Transverse colon (tissue), 4 donors: ENCODE data around the gene CGNL1. TPM values are rescaled to one million over a fixed set of nuclear protein-coding genes. Genes with fewer than 3 reads are reported as not detected.

Experiments
- DNase-seq: peaks from one replicate; pipeline ENCODE4 v3.0.0-alpha.2; 2019
- H3K27ac ChIP-seq, 4 donors: fragments of 200-600 bp; sonication (generic); 2 replicates each; pipeline ENCODE4 v1.5.1; 2016 to 2018; ENCODE audit warnings: inconsistent platforms in 4 of 4
- H3K27me3 ChIP-seq: fragments of 200-600 bp; sonication (generic); 2 replicates; pipeline ENCODE4 v1.5.1; 2017; ENCODE audit warnings: inconsistent platforms
- H3K36me3 ChIP-seq, 4 donors: fragments of 200-600 bp; sonication (generic); 2 replicates each; pipeline ENCODE4 v1.5.1; 2017 to 2019; ENCODE audit warnings: inconsistent platforms in 4 of 4
- H3K4me1 ChIP-seq, 4 donors: fragments of 200-600 bp; sonication (generic); 2 replicates each; pipeline ENCODE4 v1.5.1; 2017 to 2020; ENCODE audit warnings: inconsistent platforms in 4 of 4
- H3K4me3 ChIP-seq, 4 donors: fragments of 200-600 bp; sonication (generic); 1 replicate in 1 of 4; 2 replicates in 3 of 4; pipeline versions ENCODE4 v1.5.1 to v1.6.1; 2017 to 2019; ENCODE audit warnings: inconsistent platforms in 4 of 4
- H3K9me3 ChIP-seq, 2 donors: fragments of 200-600 bp; sonication (generic); 2 replicates each; pipeline ENCODE4 v1.5.1; 2017 to 2019; ENCODE audit warnings: inconsistent platforms in 2 of 2
- EP300 ChIP-seq: sonication (generic); formaldehyde crosslinking; IDR thresholded peaks from one replicate; pipeline ENCODE4 v1.6.1; 2017; ENCODE audit warnings: antibody characterized with exemption, low read depth
- POLR2A ChIP-seq: fragments of 450-650 bp; IDR thresholded peaks from one replicate; pipeline ENCODE4 v1.6.1; 2016; ENCODE audit warnings: antibody characterized with exemption, mild to moderate bottlenecking, moderate library complexity
- POLR2AphosphoS5 ChIP-seq, 3 donors: sonication (generic); formaldehyde crosslinking; IDR thresholded peaks; one replicate each; pipeline ENCODE4 v1.6.1; 2016; ENCODE audit warnings: antibody characterized with exemption in 3 of 3
- WGBS, 2 donors: methylation state at CpG; one replicate each; pipeline ENCODE4 v1.1.5; 2018; ENCODE audit warnings: low coverage in 1 of 2; 5-methylcytosine and 5-hydroxymethylcytosine counted together
- in situ Hi-C, 4 donors: fragments of 200-750 bp; cut with MboI; loops; one replicate each; pipeline versions ENCODE4 v1.15.0 to v1.15.1; 2017; ENCODE audit warnings: low sequenced_read_pairs in 3 of 4, low pct_ligation_motif_present in 1 of 4, low pct_unique_long_range_greater_than_20kb in 1 of 4
- intact Hi-C: fragments of 100-400 bp; cut with DNase I; formaldehyde crosslinking; loops from one replicate; pipeline ENCODE4 v1.15.1; 2023; ENCODE audit warnings: low total_unique reads
- total RNA-seq, 4 donors: library from RNA; depleted of rRNA; stranded (reverse); fragments of >200 nt; gene quantifications; one replicate each; pipeline ENCODE4 v1.1.0, GENCODE V29; 2016
- TF ChIP-seq, protein P1 (sequence below), 5 experiments: fragments of 200-600 bp in 3 of 5; fragments of 450-650 bp in 2 of 5; sonication (generic) in 3 of 5; IDR thresholded peaks; 1 replicate in 2 of 5; 2 replicates in 3 of 5; pipeline ENCODE4 v1.5.1; 2016 to 2017; ENCODE audit warnings: antibody characterized with exemption in 5 of 5, inconsistent platforms in 3 of 5, mild to moderate bottlenecking in 2 of 5, moderate library complexity in 1 of 5

CGNL1 gene
- total RNA-seq, 4 donors from 2014 or later, result 1.1 to 2.2 (median 1.8) TPM

DNA sequence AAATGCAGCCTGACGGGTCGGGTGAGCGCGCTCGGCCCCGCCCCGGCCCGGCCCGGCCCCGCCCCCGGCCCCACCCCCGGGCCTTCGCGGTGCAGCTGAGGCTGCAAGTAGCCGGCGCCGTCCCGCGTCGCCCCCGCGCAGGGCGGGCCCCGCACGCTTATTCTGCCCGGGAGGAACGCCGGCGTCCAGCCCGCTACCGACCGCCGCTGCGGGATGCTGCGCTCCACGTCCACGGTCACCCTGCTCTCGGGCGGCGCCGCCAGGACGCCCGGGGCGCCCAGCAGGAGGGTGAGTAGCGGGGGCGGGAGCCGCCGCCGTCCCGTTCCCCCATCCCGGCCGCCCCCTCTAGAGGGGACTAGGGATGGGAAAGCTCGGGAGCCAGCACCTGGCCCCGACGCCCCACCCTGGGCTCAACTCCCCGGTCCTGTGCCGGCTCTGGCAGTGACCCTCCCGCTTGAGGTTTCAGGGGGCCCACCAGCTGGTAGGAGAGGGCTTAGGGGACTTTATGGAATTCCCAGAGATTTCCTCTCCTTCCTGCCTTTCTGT lies 215.6 kb downstream of the CGNL1 start, which contains the start of gene MYZAP:
MYZAP (plus strand) TSS at position 83 of the 546 bp plus-strand sequence; CDS start at position 214, 131 bp downstream.
- Histone ChIP-seq H3K27ac (peak within 1 kb of the TSS; percentile 54 to 63 (median 58)), H3K4me3 (peak within 1 kb of the TSS; percentile 36 to 70 (median 48)), H3K4me1 (peaks cover 10 to 33% (median 18%) of the 10 kb centered on the region in 4 donors), H3K36me3 (no peaks in the 10 kb centered on the region), H3K9me3 (no peaks in the 10 kb centered on the region), H3K27me3 (no peaks in the 10 kb centered on the region)
- intact Hi-C loops (no loop called here), in situ Hi-C loops (no loop called here)
- WGBS, 2 donors, result 16% methylated on average over 12 of the region's 58 CpGs; no CpG with 5 or more reads in 1 of the 2 donors
- TF ChIP-seq, protein P1, sequence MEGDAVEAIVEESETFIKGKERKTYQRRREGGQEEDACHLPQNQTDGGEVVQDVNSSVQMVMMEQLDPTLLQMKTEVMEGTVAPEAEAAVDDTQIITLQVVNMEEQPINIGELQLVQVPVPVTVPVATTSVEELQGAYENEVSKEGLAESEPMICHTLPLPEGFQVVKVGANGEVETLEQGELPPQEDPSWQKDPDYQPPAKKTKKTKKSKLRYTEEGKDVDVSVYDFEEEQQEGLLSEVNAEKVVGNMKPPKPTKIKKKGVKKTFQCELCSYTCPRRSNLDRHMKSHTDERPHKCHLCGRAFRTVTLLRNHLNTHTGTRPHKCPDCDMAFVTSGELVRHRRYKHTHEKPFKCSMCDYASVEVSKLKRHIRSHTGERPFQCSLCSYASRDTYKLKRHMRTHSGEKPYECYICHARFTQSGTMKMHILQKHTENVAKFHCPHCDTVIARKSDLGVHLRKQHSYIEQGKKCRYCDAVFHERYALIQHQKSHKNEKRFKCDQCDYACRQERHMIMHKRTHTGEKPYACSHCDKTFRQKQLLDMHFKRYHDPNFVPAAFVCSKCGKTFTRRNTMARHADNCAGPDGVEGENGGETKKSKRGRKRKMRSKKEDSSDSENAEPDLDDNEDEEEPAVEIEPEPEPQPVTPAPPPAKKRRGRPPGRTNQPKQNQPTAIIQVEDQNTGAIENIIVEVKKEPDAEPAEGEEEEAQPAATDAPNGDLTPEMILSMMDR (IDR thresholded peaks at IDR 0.05), result no peak
- peak in 2 of 3 donors; percentile 39 to 52 for TF ChIP-seq POLR2AphosphoS5 (IDR thresholded peaks at IDR 0.05)
- peak; percentile 36 for TF ChIP-seq POLR2A
- DNase-seq, result peak; percentile 82

DNA sequence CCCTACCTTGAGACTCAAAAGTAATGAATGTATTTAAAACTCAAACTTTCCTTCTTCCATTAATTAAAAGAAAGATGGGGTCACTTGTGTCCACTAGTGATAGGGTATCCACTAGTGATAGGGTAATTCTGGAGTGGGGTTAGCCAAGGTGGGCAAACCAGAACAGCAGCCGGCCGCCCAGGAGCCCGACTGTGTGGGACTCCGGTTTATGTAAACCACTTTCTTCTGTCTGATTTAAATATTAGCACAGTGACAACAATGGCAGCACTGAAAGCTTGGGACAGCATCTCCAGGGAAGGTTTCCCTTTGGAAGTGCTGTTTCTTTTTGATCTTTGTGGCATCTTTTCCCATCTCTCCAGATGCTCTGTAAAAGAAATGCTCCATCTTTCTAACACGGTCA lies 216.1 kb downstream of the CGNL1 start:
- in situ Hi-C loops (no loop called here), intact Hi-C loops (no loop called here)
- TF ChIP-seq EP300 (no peak), POLR2A (no peak), POLR2AphosphoS5 (IDR thresholded peaks at IDR 0.05) (no peak)
- H3K9me3 ChIP-seq, result no peaks in the 10 kb centered on the region
- no peaks in the 10 kb centered on the region for H3K27me3 ChIP-seq
- no peaks in the 10 kb centered on the region for H3K36me3 ChIP-seq
- 80 to 90% methylated on average over 1 to 5 of the region's 5 CpGs for WGBS, 2 donors
- H3K4me3 ChIP-seq, result peak overlapping the region in 3 of 4 donors; percentile 37 to 70 (median 59)
- peaks cover 10 to 34% (median 19%) of the 10 kb centered on the region in 4 donors for H3K4me1 ChIP-seq
- no peak for DNase-seq
- peak overlapping the region in 3 of 4 donors; percentile 56 to 63 (median 59) for H3K27ac ChIP-seq

DNA sequence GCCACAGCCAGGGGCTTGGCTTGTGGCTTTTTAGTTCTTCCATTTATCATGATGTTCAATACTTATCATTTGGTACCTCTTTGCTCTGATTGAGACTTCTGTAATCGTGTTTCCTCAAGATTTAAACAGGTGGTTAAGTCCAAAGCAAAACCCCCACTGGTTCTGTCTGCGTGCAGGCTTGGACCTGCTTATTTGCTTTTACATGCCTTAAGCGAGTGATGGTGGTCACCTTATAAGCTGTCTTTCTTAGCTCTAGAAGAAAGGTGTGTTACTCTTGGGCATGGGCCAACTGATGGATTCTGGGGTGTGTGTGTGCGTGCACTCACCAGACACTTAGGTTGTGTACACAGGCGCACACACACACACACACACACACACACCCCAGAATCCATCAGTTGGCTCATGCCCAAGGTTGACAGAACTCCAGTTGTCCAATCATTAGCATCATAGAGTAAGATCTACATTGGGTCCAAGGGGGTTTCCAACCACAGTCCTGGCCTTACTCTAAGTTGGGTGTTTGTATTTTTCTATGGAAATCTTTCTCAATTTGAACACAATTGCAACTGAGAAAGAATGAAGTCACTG lies 216.6 kb downstream of the CGNL1 start:
- 80 to 94% methylated on average over 3 to 5 of the region's 5 CpGs for WGBS, 2 donors
- intact Hi-C loops, result no loop called here
- TF ChIP-seq POLR2A (no peak), POLR2AphosphoS5 (IDR thresholded peaks at IDR 0.05) (no peak), EP300 (no peak)
- TF ChIP-seq, protein P1 (IDR thresholded peaks at IDR 0.05), result no peak
- no peak for DNase-seq
- in situ Hi-C loops, result no loop called here
- peak overlapping the region in 1 of 4 donors; percentile 70 for H3K4me3 ChIP-seq
- no peak overlapping the region for H3K27ac ChIP-seq
- no peaks in the 10 kb centered on the region for H3K36me3 ChIP-seq
- no peaks in the 10 kb centered on the region for H3K9me3 ChIP-seq
- H3K4me1 ChIP-seq, result peaks cover 10 to 39% (median 23%) of the 10 kb centered on the region in 4 donors
- no peaks in the 10 kb centered on the region for H3K27me3 ChIP-seq

DNA sequence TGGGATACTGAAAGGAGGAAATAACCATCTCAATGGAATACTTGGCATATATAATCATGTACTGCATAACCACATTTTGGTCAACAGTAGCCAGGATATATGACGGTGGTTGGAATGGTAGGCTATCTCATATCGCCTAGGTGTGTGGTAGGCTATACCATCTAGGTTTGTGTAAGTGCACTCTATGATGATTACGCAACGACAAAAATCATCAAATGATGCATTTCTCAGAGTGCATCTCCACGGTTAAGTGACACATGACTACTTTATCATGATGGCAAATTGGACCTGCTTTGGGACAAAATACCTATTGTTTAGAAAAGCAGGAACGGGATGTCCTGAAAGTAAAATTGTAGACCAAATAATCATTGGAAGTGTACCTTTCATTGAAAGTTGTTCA lies 218.2 kb downstream of the CGNL1 start:
- intact Hi-C loops, result no loop called here
- DNase-seq, result no peak
- no peaks in the 10 kb centered on the region for H3K9me3 ChIP-seq
- H3K4me3 ChIP-seq, result no peak overlapping the region
- no peaks in the 10 kb centered on the region for H3K36me3 ChIP-seq
- H3K27me3 ChIP-seq, result no peaks in the 10 kb centered on the region
- peaks cover 13 to 47% (median 25%) of the 10 kb centered on the region in 4 donors for H3K4me1 ChIP-seq
- WGBS, 2 donors, result 89 to 96% methylated on average over 6 of the region's 6 CpGs
- no peak for TF ChIP-seq POLR2A
- TF ChIP-seq POLR2AphosphoS5 (IDR thresholded peaks at IDR 0.05), result no peak
- TF ChIP-seq EP300, result no peak
- TF ChIP-seq, protein P1 (IDR thresholded peaks at IDR 0.05), result no peak
- peak overlapping the region; percentile 49 to 64 (median 57) for H3K27ac ChIP-seq
- in situ Hi-C loops, result no loop called here
